K562 (cell line): Measurements from ENCODE around the gene CRCP. TPM values are rescaled to one million over a fixed set of nuclear protein-coding genes. Genes with fewer than 3 reads are reported as not detected.
A peak's percentile ranks its signal among the peaks of the same experiment; 100 is the strongest.

Experiments
- ARID1B ChIP-seq: fragments of 450-650 bp; IDR thresholded peaks from 2 replicates; pipeline ENCODE4 v1.6.1; 2016; ENCODE audit warnings: antibody characterized with exemption, mild to moderate bottlenecking, inconsistent platforms
- ATF3 ChIP-seq, 2 experiments: fragments of 450-650 bp in 1 of 2; sonication (generic) in 1 of 2; formaldehyde crosslinking in 1 of 2; IDR thresholded peaks in 1 of 2; conservative IDR thresholded peaks in 1 of 2; 2 replicates each; pipeline versions ENCODE4 v1.6.1 to v1.8.1; 2016 to 2023; ENCODE audit warnings: mild to moderate bottlenecking in 2 of 2, moderate library complexity in 2 of 2, inconsistent platforms in 1 of 2, missing genetic modification reagents in 1 of 2
- BRCA1 ChIP-seq, 2 experiments: fragments of 450-650 bp in 1 of 2; sonication (generic) in 1 of 2; formaldehyde crosslinking in 1 of 2; IDR thresholded peaks; 2 replicates each; pipeline versions ENCODE4 v1.5.0 to v1.6.1; 2017 to 2020; ENCODE audit warnings: mild to moderate bottlenecking in 1 of 2, missing genetic modification reagents in 1 of 2
- FIP1L1 ChIP-seq: fragments of 200-400 bp; formaldehyde crosslinking; IDR thresholded peaks from 2 replicates; pipeline ENCODE4 v1.6.1; 2018; ENCODE audit warnings: mild to moderate bottlenecking, low read depth, low read length; ENCODE audit not compliant: poor library complexity, severe bottlenecking
- FOXA3 ChIP-seq, 2 experiments: fragments of 450-650 bp in 1 of 2; sonication (generic) in 1 of 2; formaldehyde crosslinking; IDR thresholded peaks in 1 of 2; conservative IDR thresholded peaks in 1 of 2; 2 replicates each; pipeline versions ENCODE4 v1.4.0 to v1.8.0; 2020 to 2022; ENCODE audit warnings: mild to moderate bottlenecking in 2 of 2, missing genetic modification reagents in 1 of 2
- HMG20B ChIP-seq: fragments of 250-450 bp; sonication (Bioruptor Pico); IDR thresholded peaks from 2 replicates; pipeline ENCODE4 v1.5.0; 2021; ENCODE audit warnings: mild to moderate bottlenecking
- LEF1 ChIP-seq: fragments of 450-650 bp; IDR thresholded peaks from 2 replicates; pipeline ENCODE4 v1.6.1; 2016; ENCODE audit warnings: mild to moderate bottlenecking
- MCM5 ChIP-seq: fragments of 450-650 bp; IDR thresholded peaks from 2 replicates; pipeline ENCODE4 v1.6.1; 2016; ENCODE audit warnings: low read depth
- NFE2 ChIP-seq: IDR thresholded peaks from 2 replicates; pipeline ENCODE4 v1.6.1; 2014; ENCODE audit warnings: antibody characterized with exemption, low read depth
- NFIC ChIP-seq: fragments of 450-650 bp; IDR thresholded peaks from 2 replicates; pipeline ENCODE4 v1.6.1; 2017; ENCODE audit warnings: mild to moderate bottlenecking, inconsistent platforms
- NR4A1 ChIP-seq, 2 experiments: fragments of 250-450 bp in 1 of 2; fragments of 450-650 bp in 1 of 2; sonication (Bioruptor Pico) in 1 of 2; IDR thresholded peaks; 2 replicates each; pipeline versions ENCODE4 v1.4.0 to v1.6.1; 2016 to 2020; ENCODE audit warnings: mild to moderate bottlenecking in 2 of 2, missing compliant biosample characterization in 1 of 2, missing genetic modification characterization in 1 of 2, moderate library complexity in 1 of 2
- SMARCC2 ChIP-seq: fragments of 450-650 bp; IDR thresholded peaks from 2 replicates; pipeline ENCODE4 v1.6.1; 2017; ENCODE audit warnings: antibody characterized with exemption, moderate library complexity, mild to moderate bottlenecking, low read depth
- TCF7L2 ChIP-seq: fragments of 150-350 bp; IDR thresholded peaks from 2 replicates; pipeline ENCODE4 v1.6.1; 2016; ENCODE audit warnings: low read depth, mild to moderate bottlenecking, low read length, moderate library complexity
- ZBTB49 ChIP-seq: sonication (generic); formaldehyde crosslinking; IDR thresholded peaks from 2 replicates; pipeline ENCODE4 v1.8.0; 2022; ENCODE audit warnings: missing genetic modification reagents, mild to moderate bottlenecking, borderline replicate concordance
- ZBTB7A ChIP-seq: IDR thresholded peaks from 2 replicates; pipeline ENCODE4 v1.6.1; 2011; ENCODE audit warnings: low read depth, mild to moderate bottlenecking, low read length, moderate library complexity, borderline replicate concordance; ENCODE audit not compliant: control insufficient read depth
- ZEB2 ChIP-seq: fragments of 450-650 bp; IDR thresholded peaks from 2 replicates; pipeline ENCODE4 v1.6.1; 2016
- ZNF165 ChIP-seq: fragments of 250-450 bp; sonication (Bioruptor Pico); IDR thresholded peaks from 2 replicates; pipeline ENCODE4 v1.4.0; 2020; ENCODE audit warnings: borderline replicate concordance
- ZNF217 ChIP-seq: sonication (generic); formaldehyde crosslinking; IDR thresholded peaks from 2 replicates; pipeline ENCODE4 v1.8.0; 2022; ENCODE audit warnings: mild to moderate bottlenecking, missing genetic modification reagents
- ZNF263 ChIP-seq: sonication (generic); formaldehyde crosslinking; IDR thresholded peaks from 2 replicates; pipeline ENCODE4 v1.8.0; 2022; ENCODE audit warnings: mild to moderate bottlenecking, missing genetic modification reagents, borderline replicate concordance
- ZNF780A ChIP-seq: fragments of 250-450 bp; sonication (Bioruptor Pico); IDR thresholded peaks from 2 replicates; pipeline ENCODE4 v1.5.0; 2021; ENCODE audit warnings: mild to moderate bottlenecking
- ZSCAN29 ChIP-seq: fragments of 450-650 bp; IDR thresholded peaks from 2 replicates; pipeline ENCODE4 v1.6.1; 2017
- polyA plus RNA-seq, 8 experiments: library from polyadenylated mRNA; depleted of rRNA in 4 of 8; stranded (reverse) in 5 of 8; unstranded in 3 of 8; fragments of >200 nt; fragmentation: Nextera tagmentation in 2 of 8; fragmentation: Illumina TruSeq in 1 of 8; extraction: Ambion mirVana in 2 of 8; extraction: Trizol in 1 of 8; gene quantifications; 2 replicates each; pipeline versions ENCODE4 v1.2.1 to v1.2.3, GENCODE V29; 2011 to 2014; ENCODE audit warnings: inconsistent platforms in 1 of 8, missing spikeins in 1 of 8
- total RNA-seq, 7 experiments: library from RNA; depleted of rRNA in 6 of 7; stranded (reverse); fragments of >200 nt in 6 of 7; fragmentation: Illumina TruSeq in 2 of 7; extraction: Trizol in 2 of 7; gene quantifications; 2 replicates each; pipeline versions ENCODE4 v1.2.1 to v1.2.3, GENCODE V29; 2011 to 2021; ENCODE audit warnings: low replicate concordance in 1 of 7
- TF ChIP-seq, protein P1 (sequence below): fragments of 250-450 bp; sonication (Bioruptor Pico); IDR thresholded peaks from 2 replicates; pipeline ENCODE4 v1.4.0; 2020; ENCODE audit warnings: borderline replicate concordance

CRCP gene
- total and polyA plus RNA-seq, 9 of the 15 experiments (the other 6 are each of a cell fraction or from before 2014, with no cell fraction given) = 22.1 to 58.3 (median 43.4) TPM

DNA sequence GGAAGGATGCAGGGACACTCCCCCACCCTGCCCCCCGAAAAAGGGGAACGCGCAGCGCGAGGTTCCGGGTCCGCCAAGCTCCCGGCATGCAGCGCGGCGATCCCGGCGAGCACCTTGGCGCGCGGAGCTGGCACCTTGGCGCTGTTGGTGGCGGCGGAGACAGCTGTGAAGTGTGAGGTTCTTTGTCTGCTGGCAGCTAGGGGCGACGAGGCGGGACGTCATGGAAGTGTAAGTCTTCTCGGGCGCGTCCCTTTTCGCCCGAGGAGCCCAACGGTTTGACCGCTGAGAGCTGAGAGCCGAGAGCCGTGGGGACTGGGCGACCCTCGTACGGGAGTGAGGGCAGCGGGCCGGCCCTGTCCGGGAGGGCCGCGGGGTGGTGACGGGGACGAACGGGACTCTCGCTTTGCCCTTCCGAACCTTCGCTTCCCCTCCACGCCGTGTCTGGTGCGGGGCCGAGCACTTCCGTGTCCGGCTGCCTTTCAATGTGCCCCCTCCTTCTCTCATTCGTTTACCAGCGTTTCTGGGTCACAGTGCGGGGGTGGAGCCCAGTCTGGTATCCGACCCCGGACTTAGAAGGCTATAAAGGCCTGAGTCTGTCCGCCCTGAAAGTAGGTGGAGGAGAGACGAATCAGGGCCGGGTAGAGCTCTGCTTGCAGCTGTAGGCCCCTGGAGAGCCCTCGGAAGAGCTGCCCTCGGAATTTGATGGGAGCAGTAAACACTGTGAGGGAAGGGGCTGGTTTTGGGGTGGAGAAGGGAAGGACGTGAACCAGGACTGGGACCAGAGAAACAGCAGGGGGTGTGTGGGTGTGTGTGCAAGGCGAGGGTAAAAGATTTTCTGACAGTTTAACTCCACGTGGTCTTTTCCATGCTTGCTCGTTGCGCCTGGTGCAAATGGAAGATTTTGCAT, at the start of gene CRCP (continued):
- TF ChIP-seq NR4A1 (CRISPR knock-in tag; IDR thresholded peaks at IDR 0.05) (peak; percentile 71; the same call in 1 of the 2 replicates), NR4A1 (tag; IDR thresholded peaks at IDR 0.05) (no peak), BRCA1 (IDR thresholded peaks at IDR 0.05) (no peak), BRCA1 (CRISPR knock-in tag; IDR thresholded peaks at IDR 0.05) (no peak), ARID1B (peak; percentile 28; the same call in 1 of the 2 replicates), MCM5 (no peak), SMARCC2 (no peak), FIP1L1 (peak; percentile 93), NFE2 (0 out of 2 replicates have a peak, but pooled peaks have one; percentile 5), ZNF165 (CRISPR knock-in tag) (no peak), TCF7L2 (no peak), ZNF780A (CRISPR knock-in tag) (no peak), ZSCAN29 (peak; percentile 39; the same call in 1 of the 2 replicates), ZBTB49 (CRISPR knock-in tag) (no peak), ZEB2 (0 out of 2 replicates have a peak, but pooled peaks have one; percentile 47), ATF3 (IDR thresholded peaks at IDR 0.05) (no peak), ATF3 (CRISPR knock-in tag; conservative IDR thresholded peaks at IDR 0.05) (0 out of 2 replicates have a peak, but pooled peaks have one; percentile 43), ZBTB7A (peak; percentile 81), NFIC (peak; percentile 53), FOXA3 (CRISPR knock-in tag; conservative IDR thresholded peaks at IDR 0.05 in 1 of 2, IDR thresholded peaks at IDR 0.05 in 1 of 2) (no peak), ZNF217 (CRISPR knock-in tag) (no peak), HMG20B (CRISPR knock-in tag) (no peak), ZNF263 (CRISPR knock-in tag) (peak; percentile 51; the same call in 1 of the 2 replicates), LEF1 (peak; percentile 33; the same call in 1 of the 2 replicates)
- TF ChIP-seq, protein P1, sequence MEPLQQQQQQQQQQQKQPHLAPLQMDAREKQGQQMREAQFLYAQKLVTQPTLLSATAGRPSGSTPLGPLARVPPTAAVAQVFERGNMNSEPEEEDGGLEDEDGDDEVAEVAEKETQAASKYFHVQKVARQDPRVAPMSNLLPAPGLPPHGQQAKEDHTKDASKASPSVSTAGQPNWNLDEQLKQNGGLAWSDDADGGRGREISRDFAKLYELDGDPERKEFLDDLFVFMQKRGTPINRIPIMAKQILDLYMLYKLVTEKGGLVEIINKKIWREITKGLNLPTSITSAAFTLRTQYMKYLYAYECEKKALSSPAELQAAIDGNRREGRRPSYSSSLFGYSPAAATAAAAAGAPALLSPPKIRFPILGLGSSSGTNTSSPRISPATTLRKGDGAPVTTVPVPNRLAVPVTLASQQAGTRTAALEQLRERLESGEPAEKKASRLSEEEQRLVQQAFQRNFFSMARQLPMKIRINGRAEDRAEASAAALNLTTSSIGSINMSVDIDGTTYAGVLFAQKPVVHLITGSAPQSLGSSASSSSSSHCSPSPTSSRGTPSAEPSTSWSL (CRISPR knock-in tag) = peak; percentile 39; the same call in 1 of the 2 replicates
